ENCODE measurements around the gene NDUFB10.
"Not testable (repeated sequence)": the region's sequence is repeated elsewhere in the genome, so short reads cannot be mapped to it uniquely, and the experiment has no call there.

NDUFB10 gene

DNA sequence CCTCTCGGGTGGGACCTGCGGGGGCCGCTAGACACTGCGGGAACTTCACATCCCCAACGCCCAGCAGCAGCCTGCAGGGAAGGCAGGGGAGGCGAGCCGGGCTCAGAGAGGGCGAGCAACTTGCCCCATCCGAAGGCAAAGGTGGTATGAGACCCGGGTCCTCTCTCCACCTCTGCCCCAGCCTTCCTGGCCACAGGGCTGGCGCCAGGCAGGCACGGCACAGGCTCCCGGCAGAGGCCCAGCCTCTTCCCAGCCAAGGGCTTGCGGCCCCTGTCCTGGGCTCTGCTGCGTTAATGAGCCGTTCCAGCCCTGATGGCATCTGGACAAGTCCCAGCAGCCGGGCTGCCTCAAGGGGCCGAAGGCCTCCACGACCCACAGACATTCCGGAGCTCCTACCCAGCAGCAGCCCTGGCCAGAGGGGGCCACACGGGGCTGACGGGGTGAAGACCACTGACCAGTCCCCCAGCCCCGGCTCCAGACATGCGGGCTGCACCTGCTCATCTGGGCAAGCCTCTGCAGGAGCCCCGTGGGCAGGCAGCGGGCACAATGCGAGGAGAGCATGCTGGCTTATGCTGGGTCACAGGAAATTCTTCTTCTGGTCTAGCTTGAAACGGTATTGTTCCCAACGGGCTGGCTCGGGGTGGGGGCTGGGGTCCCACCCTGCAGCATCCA, 39.9 kb upstream of the NDUFB10 start:
- Histone ChIP-seq H3K4me1 (ENCODE audit: insufficient read depth, poor library complexity, severe bottlenecking) (peaks cover 7% of the 10 kb centered on the region), H3K27me3 (ENCODE audit: insufficient read depth, poor library complexity, severe bottlenecking) (peaks cover 37% of the 10 kb centered on the region), H3K36me3 (ENCODE audit: low read depth) (no peaks in the 10 kb centered on the region), H3K27ac (ENCODE audit: poor library complexity, severe bottlenecking) (no peak overlapping the region), H3K4me3 (ENCODE audit: severe bottlenecking) (no peak overlapping the region), H3K9me3 (ENCODE audit: severe bottlenecking) (no peaks in the 10 kb centered on the region)
- DNase-seq (ENCODE audit: low spot score) (peak; percentile 66), ATAC-seq (ENCODE audit: low read depth) (peak; percentile 7; the same call in 1 of the 3 replicates)
- TF ChIP-seq, protein P1, sequence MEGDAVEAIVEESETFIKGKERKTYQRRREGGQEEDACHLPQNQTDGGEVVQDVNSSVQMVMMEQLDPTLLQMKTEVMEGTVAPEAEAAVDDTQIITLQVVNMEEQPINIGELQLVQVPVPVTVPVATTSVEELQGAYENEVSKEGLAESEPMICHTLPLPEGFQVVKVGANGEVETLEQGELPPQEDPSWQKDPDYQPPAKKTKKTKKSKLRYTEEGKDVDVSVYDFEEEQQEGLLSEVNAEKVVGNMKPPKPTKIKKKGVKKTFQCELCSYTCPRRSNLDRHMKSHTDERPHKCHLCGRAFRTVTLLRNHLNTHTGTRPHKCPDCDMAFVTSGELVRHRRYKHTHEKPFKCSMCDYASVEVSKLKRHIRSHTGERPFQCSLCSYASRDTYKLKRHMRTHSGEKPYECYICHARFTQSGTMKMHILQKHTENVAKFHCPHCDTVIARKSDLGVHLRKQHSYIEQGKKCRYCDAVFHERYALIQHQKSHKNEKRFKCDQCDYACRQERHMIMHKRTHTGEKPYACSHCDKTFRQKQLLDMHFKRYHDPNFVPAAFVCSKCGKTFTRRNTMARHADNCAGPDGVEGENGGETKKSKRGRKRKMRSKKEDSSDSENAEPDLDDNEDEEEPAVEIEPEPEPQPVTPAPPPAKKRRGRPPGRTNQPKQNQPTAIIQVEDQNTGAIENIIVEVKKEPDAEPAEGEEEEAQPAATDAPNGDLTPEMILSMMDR (IDR thresholded peaks at IDR 0.05; ENCODE audit: poor library complexity, severe bottlenecking) = no peak

DNA sequence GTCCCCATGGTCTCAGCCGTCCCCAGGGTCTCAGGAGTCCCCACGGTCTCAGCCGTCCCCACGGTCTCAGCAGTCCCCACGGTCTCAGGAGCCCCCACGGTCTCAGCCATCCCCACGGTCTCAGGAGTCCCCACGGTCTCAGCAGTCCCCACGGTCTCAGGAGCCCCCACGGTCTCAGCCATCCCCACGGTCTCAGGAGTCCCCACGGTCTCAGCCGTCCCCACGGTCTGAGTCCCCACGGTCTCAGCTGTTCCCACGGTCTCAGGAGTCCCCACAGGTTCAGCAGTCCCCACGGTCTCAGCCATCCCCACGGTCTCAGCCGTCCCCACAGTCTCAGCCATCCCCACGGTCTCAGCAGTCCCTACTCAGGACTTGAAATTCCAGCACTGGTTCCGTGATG, 39.2 kb upstream of the NDUFB10 start:
- H3K36me3 ChIP-seq (ENCODE audit: low read depth); H3K4me3 ChIP-seq (ENCODE audit: severe bottlenecking); DNase-seq (ENCODE audit: low spot score); H3K27ac ChIP-seq (ENCODE audit: poor library complexity, severe bottlenecking); H3K4me1 ChIP-seq (ENCODE audit: insufficient read depth, poor library complexity, severe bottlenecking); ATAC-seq (ENCODE audit: low read depth); H3K9me3 ChIP-seq (ENCODE audit: severe bottlenecking): not testable (repeated sequence)
- H3K27me3 ChIP-seq (ENCODE audit: insufficient read depth, poor library complexity, severe bottlenecking) = peaks cover 37% of the 10 kb centered on the region

DNA sequence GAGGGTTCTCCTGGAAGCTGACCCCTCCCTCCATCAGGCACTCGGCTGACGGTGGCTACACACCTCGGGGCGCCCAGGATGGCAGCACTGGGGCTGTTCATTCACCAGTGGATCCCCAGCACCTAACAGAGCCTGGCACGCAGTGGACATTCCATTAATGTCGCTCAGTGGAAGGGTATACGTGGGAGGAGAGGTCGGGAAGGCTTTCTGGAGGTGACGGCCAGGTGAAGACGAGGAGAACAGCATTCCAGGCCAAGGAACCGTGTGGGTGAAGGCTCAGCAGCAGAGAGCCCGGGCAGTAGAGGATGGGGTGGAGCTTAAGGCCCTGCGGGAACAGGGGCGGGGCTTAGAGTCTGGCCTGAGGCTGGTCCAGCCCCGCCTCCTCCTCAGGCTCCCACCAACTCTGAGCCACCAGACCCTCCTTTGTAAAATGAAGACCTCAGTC, 38.6 kb upstream of the NDUFB10 start:
- Histone ChIP-seq H3K27ac (ENCODE audit: poor library complexity, severe bottlenecking) (no peak overlapping the region), H3K9me3 (ENCODE audit: severe bottlenecking) (no peaks in the 10 kb centered on the region), H3K36me3 (ENCODE audit: low read depth) (no peaks in the 10 kb centered on the region), H3K27me3 (ENCODE audit: insufficient read depth, poor library complexity, severe bottlenecking) (peaks cover 37% of the 10 kb centered on the region), H3K4me3 (ENCODE audit: severe bottlenecking) (no peak overlapping the region), H3K4me1 (ENCODE audit: insufficient read depth, poor library complexity, severe bottlenecking) (peaks cover 7% of the 10 kb centered on the region)
- no peak for DNase-seq (ENCODE audit: low spot score)
- TF ChIP-seq, protein P1 (IDR thresholded peaks at IDR 0.05; ENCODE audit: poor library complexity, severe bottlenecking) = no peak
- ATAC-seq (ENCODE audit: low read depth) = peak; percentile 49; the same call in 2 of the 3 replicates

DNA sequence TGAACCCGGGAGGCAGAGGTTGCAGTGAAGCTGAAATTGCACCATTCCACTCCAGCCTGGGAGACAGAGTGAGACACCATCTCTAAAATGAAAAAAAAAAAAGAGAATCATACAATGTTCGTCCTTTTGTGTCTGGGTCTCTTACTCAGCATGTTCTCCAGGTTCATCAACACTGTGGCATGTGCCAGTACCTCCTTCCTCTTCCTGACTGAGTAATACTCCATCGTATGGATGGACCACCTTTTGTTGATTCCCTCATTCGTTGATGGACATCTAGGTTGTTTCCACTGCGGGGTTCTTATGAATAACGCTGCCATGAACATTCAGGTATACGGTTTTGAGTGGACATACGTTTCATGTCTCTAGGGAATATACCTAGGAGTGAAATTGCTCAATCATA, 37.0 kb upstream of the NDUFB10 start:
- TF ChIP-seq, protein P1 (IDR thresholded peaks at IDR 0.05; ENCODE audit: poor library complexity, severe bottlenecking) = no peak
- Histone ChIP-seq H3K4me1 (ENCODE audit: insufficient read depth, poor library complexity, severe bottlenecking) (peaks cover 7% of the 10 kb centered on the region), H3K27me3 (ENCODE audit: insufficient read depth, poor library complexity, severe bottlenecking) (peaks cover 30% of the 10 kb centered on the region), H3K4me3 (ENCODE audit: severe bottlenecking) (no peak overlapping the region), H3K36me3 (ENCODE audit: low read depth) (no peaks in the 10 kb centered on the region), H3K9me3 (ENCODE audit: severe bottlenecking) (no peaks in the 10 kb centered on the region), H3K27ac (ENCODE audit: poor library complexity, severe bottlenecking) (no peak overlapping the region)
- ATAC-seq (ENCODE audit: low read depth) (no peak), DNase-seq (ENCODE audit: low spot score) (no peak)

DNA sequence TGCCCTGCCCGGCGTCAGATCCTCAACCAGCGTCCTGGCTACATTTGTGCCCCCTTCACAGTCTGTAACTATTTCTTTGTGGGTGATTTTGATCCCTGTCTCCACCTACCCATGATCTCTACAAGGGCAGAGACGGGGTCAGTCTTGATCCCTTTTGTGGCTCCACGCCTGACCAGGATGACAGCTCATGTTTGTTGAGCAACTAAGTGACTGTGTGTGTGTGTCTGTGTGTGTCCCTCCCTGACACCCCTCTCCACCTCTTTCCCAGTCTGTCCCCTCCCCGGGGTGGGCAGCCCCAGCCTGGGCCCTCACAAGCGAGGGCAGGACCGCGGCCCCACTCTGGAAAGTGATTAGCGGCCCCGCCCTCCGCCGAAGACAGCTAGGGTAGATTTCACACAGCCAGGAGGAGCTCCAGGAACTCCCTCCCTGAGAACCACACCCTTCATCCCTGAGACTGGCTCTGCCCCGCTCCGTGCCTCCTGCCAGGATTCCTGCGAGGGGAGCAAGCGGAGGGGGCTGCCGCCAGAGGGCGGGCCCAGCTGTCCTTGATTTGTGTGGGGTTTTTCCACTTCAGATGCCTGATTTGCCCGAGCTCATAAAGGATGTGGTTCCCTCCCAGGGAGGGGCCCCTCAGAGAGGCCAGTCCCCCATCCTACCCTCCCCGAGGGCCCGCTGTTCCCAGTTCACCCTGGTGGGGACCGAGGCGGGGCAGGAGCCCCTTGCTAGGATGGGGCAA, 35.9 kb upstream of the NDUFB10 start:
- Histone ChIP-seq H3K27ac (ENCODE audit: poor library complexity, severe bottlenecking) (no peak overlapping the region), H3K27me3 (ENCODE audit: insufficient read depth, poor library complexity, severe bottlenecking) (peaks cover 24% of the 10 kb centered on the region), H3K4me3 (ENCODE audit: severe bottlenecking) (no peak overlapping the region), H3K9me3 (ENCODE audit: severe bottlenecking) (no peaks in the 10 kb centered on the region), H3K4me1 (ENCODE audit: insufficient read depth, poor library complexity, severe bottlenecking) (peaks cover 7% of the 10 kb centered on the region), H3K36me3 (ENCODE audit: low read depth) (no peaks in the 10 kb centered on the region)
- TF ChIP-seq, protein P1 (IDR thresholded peaks at IDR 0.05; ENCODE audit: poor library complexity, severe bottlenecking) = peak; percentile 52
- no peak for DNase-seq (ENCODE audit: low spot score)
- ATAC-seq (ENCODE audit: low read depth) = peak; percentile 72

Data from RWPE2 (cell line).